HG03571 (cell line): ENCODE results near the gene TBC1D22A.

Experiments used
- ATAC-seq: cut with Tn5 transposase; IDR thresholded peaks from one replicate; pipeline ENCODE4 v1.9.1; 2021; ENCODE audit not compliant: unreplicated experiment

The TBC1D22A gene

GRCh38 chr22:47201996-47202818, 439.8 kb downstream of the TBC1D22A start:
- no peak for ATAC-seq

GRCh38 chr22:47202819-47203553, 440.5 kb downstream of the TBC1D22A start:
- no peak for ATAC-seq

GRCh38 chr22:47203554-47203991, 441.1 kb downstream of the TBC1D22A start:
- no peak for ATAC-seq

GRCh38 chr22:47204002-47204979, 441.8 kb downstream of the TBC1D22A start:
- ATAC-seq = no peak

GRCh38 chr22:47205081-47205491, 442.6 kb downstream of the TBC1D22A start:
- ATAC-seq = no peak

GRCh38 chr22:47205554-47205953, 443.1 kb downstream of the TBC1D22A start:
- no peak for ATAC-seq

GRCh38 chr22:47206164-47206563, 443.7 kb downstream of the TBC1D22A start:
- ATAC-seq = no peak

- ATAC-seq = no peak
Measured at GRCh38 chr22:47206666-47207218, 444.3 kb downstream of the TBC1D22A start.

- no peak for ATAC-seq
Measured at GRCh38 chr22:47207387-47207786, 444.9 kb downstream of the TBC1D22A start.

- ATAC-seq = no peak
Measured at GRCh38 chr22:47207846-47208554, 445.6 kb downstream of the TBC1D22A start.

- no peak for ATAC-seq
Measured at GRCh38 chr22:47208630-47209029, 446.2 kb downstream of the TBC1D22A start.

GRCh38 chr22:47209040-47209514, 446.6 kb downstream of the TBC1D22A start:
- no peak for ATAC-seq

- ATAC-seq = no peak
Measured at GRCh38 chr22:47209547-47210023, 447.1 kb downstream of the TBC1D22A start.

- no peak for ATAC-seq
Measured at GRCh38 chr22:47210112-47210657, 447.7 kb downstream of the TBC1D22A start.

- no peak for ATAC-seq
Measured at GRCh38 chr22:47210686-47211085, 448.2 kb downstream of the TBC1D22A start.

GRCh38 chr22:47213571-47214230, 451.3 kb downstream of the TBC1D22A start:
- no peak for ATAC-seq

- ATAC-seq = no peak
Measured at GRCh38 chr22:47215851-47216250, 453.4 kb downstream of the TBC1D22A start.

- no peak for ATAC-seq
Measured at GRCh38 chr22:47218671-47219070, 456.2 kb downstream of the TBC1D22A start.

GRCh38 chr22:47219789-47220188, 457.3 kb downstream of the TBC1D22A start:
- no peak for ATAC-seq
